Progenitor cell of endocrine pancreas (in vitro differentiated cells): Measurements from ENCODE around the gene CFP. TPM values are rescaled to one million over a fixed set of nuclear protein-coding genes. Genes with fewer than 3 reads are reported as not detected.
A peak's percentile ranks its signal among the peaks of the same experiment; 100 is the strongest.

Experiments
- DNase-seq: peaks from one replicate; pipeline ENCODE4 v3.0.0; 2021; ENCODE audit warnings: low spot score; ENCODE audit not compliant: unreplicated experiment
- H3K27ac Mint-ChIP-seq: 2 replicates; pipeline ENCODE4 v1.8.0; 2021; ENCODE audit warnings: mild to moderate bottlenecking, moderate library complexity, mixed read lengths
- H3K27me3 Mint-ChIP-seq: 2 replicates; pipeline ENCODE4 v1.8.0; 2021; ENCODE audit warnings: mixed read lengths
- H3K36me3 Mint-ChIP-seq: 2 replicates; pipeline ENCODE4 v1.8.0; 2022; ENCODE audit warnings: mixed read lengths; ENCODE audit not compliant: insufficient read depth
- H3K4me1 Mint-ChIP-seq: 2 replicates; pipeline ENCODE4 v1.8.0; 2021; ENCODE audit warnings: low read depth, mixed read lengths
- H3K4me3 Mint-ChIP-seq: 2 replicates; pipeline ENCODE4 v1.8.0; 2021; ENCODE audit warnings: low read depth, mild to moderate bottlenecking, moderate library complexity, mixed read lengths
- H3K9me3 Mint-ChIP-seq: 2 replicates; pipeline ENCODE4 v1.8.0; 2021; ENCODE audit warnings: low read depth, mixed read lengths
- CTCF ChIP-seq: fragments of 200-600 bp; sonication (generic); IDR thresholded peaks from one replicate; pipeline ENCODE4 v1.5.0; 2021; ENCODE audit warnings: antibody characterized with exemption, mild to moderate bottlenecking; ENCODE audit not compliant: unreplicated experiment
- total RNA-seq: library from RNA; stranded (reverse); gene quantifications from 2 replicates; pipeline ENCODE4 v1.2.1, GENCODE V29; 2021

Gene CFP
- total RNA-seq, 1 donor from 2014 or later, result 0.93 TPM

GRCh38 chrX:47625365-47625764 is 4.4 kb downstream of the CFP start:
- Mint-ChIP-seq H3K9me3 (peaks cover 3% of the 10 kb centered on the region), H3K27me3 (peaks cover 29% of the 10 kb centered on the region), H3K36me3 (peaks cover 2% of the 10 kb centered on the region), H3K27ac (no peak overlapping the region), H3K4me1 (no peaks in the 10 kb centered on the region), H3K4me3 (no peak overlapping the region)
- TF ChIP-seq CTCF, result no peak
- no peak for DNase-seq

- H3K4me1 Mint-ChIP-seq, result no peaks in the 10 kb centered on the region
- peaks cover 6% of the 10 kb centered on the region for H3K9me3 Mint-ChIP-seq
- no peak overlapping the region for H3K27ac Mint-ChIP-seq
- no peak for DNase-seq
- no peak for TF ChIP-seq CTCF
- peak overlapping the region; percentile 72 for H3K4me3 Mint-ChIP-seq
- H3K36me3 Mint-ChIP-seq, result peaks cover 2% of the 10 kb centered on the region
- peaks cover 34% of the 10 kb centered on the region for H3K27me3 Mint-ChIP-seq
These were observed 6.1 kb downstream of the CFP start for GRCh38 chrX:47623540-47624027.

DNA sequence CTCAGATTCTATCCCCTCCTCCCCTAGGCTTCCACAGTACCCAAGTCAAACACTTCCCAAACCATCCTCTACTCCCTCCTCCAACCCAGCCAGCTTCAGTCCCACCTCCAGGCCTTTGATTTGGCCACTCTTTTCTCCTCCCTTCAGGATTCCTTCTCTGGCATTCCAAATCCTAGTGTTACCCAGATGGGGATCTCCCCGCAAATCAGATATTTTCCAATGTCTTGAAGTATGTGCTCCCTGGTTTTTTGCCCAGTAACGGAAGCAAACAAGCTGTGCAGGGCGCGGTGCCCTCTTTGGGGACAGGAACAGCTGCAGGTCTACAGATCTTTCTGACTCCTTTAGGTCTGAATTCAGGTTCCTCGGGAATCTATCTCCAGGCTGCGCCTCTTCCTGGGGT is 7.9 kb downstream of the CFP start:
- Mint-ChIP-seq H3K27ac (no peak overlapping the region), H3K9me3 (peaks cover 15% of the 10 kb centered on the region), H3K27me3 (peaks cover 45% of the 10 kb centered on the region), H3K4me3 (no peak overlapping the region), H3K4me1 (no peaks in the 10 kb centered on the region), H3K36me3 (no peaks in the 10 kb centered on the region)
- DNase-seq, result no peak
- no peak for TF ChIP-seq CTCF

DNA sequence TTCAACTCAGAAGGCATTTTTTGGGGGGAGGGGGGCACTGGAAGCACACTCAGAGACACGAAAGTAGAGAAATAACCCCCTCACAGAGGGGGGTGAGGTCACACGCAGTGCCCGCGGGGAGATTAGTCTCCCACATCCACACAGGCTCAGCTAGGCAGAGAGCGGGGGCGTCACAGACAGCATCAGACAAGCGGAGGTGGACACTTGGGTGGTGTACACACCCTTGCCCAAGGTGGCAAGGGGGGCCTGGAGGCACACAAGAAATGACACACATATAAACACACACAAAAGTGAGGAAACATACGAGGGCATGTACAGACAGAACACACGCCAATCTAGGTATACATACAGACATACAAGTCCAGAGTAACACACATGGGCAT is 9.4 kb downstream of the CFP start:
- Mint-ChIP-seq H3K4me1 (no peaks in the 10 kb centered on the region), H3K27ac (no peak overlapping the region), H3K36me3 (no peaks in the 10 kb centered on the region), H3K9me3 (peaks cover 21% of the 10 kb centered on the region), H3K27me3 (peaks cover 52% of the 10 kb centered on the region), H3K4me3 (no peak overlapping the region)
- no peak for TF ChIP-seq CTCF
- no peak for DNase-seq

DNA sequence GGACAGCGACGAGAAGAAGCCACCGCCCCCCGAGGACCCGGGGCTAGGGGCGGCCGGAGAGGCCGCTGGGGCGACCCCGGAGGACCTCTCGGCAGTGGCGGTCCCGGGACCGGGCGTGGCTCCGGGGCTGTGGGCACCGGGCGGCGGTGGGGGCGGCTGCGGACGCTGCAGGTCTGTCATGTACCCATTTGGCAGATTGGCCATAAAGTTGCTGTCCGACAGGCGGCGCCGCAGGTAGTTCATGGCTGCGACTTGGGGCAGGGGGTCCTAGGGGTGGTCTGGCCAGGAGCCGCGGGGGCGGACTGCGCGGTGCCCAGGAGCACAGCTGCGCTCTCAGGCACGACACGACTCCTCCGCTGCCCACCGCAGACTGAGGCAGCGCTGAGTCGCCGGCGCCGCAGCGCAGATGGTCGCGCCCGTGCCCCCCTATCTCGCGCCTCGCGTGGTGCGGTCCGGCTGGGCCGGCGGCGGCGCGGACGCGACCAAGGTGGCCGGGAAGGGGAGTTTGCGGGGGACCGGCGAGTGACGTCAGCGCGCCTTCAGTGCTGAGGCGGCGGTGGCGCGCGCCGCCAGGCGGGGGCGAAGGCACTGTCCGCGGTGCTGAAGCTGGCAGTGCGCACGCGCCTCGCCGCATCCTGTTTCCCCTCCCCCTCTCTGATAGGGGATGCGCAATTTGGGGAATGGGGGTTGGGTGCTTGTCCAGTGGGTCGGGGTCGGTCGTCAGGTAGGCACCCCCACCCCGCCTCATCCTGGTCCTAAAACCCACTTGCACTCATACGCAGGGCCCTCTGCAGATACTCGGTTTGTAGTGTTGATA is 10.0 kb downstream of the CFP start, which contains the start of gene SYN1:
Gene SYN1, minus strand, starts transcription at position 372 of the 817 bp plus-strand sequence. Its CDS starts 129 bp downstream, at position 243.
- H3K27ac Mint-ChIP-seq, result no peak within 1 kb of the TSS
- peak within 1 kb of the TSS; percentile 34 for H3K4me3 Mint-ChIP-seq
- H3K36me3 Mint-ChIP-seq, result no peaks in the 10 kb centered on the region
- DNase-seq, result peak; percentile 74
- no peak for TF ChIP-seq CTCF
- H3K27me3 Mint-ChIP-seq, result peaks cover 52% of the 10 kb centered on the region
- peaks cover 21% of the 10 kb centered on the region for H3K9me3 Mint-ChIP-seq
- no peaks in the 10 kb centered on the region for H3K4me1 Mint-ChIP-seq
